Adrenal gland (tissue), 12 donors: ENCODE data around the gene NAGPA. TPM values are rescaled to one million over a fixed set of nuclear protein-coding genes. Genes with fewer than 3 reads are reported as not detected.

ENCODE experiments used
- DNase-seq, 7 donors: peaks; one replicate each; pipeline ENCODE4 v3.0.0-alpha.2; 2019 to 2020
- H3K27ac ChIP-seq, 5 donors: fragments of 200-600 bp; sonication (generic) in 4 of 5; 1 replicate in 3 of 5; 2 replicates in 2 of 5; pipeline versions ENCODE4 v1.5.1 to v1.8.0; 2016 to 2020; ENCODE audit warnings: mild to moderate bottlenecking in 1 of 5
- H3K27me3 ChIP-seq: fragments of 200-600 bp; 2 replicates; pipeline ENCODE4 v1.8.0; 2021
- H3K36me3 ChIP-seq, 2 donors: fragments of 200-600 bp; replicated peaks in 1 of 2; 1 replicate in 1 of 2; 2 replicates in 1 of 2; pipeline versions ENCODE4 v1.5.1 to v1.8.0; 2018 to 2022
- H3K4me1 ChIP-seq, 2 donors: fragments of 200-600 bp; replicated peaks in 1 of 2; 1 replicate in 1 of 2; 2 replicates in 1 of 2; pipeline versions ENCODE4 v1.5.1 to v1.8.0; 2018 to 2021
- H3K4me3 ChIP-seq, 4 donors: fragments of 200-600 bp; sonication (generic) in 3 of 4; one replicate each; pipeline ENCODE4 v1.5.1; 2016 to 2018
- H3K9me3 ChIP-seq, 3 donors: fragments of 200-600 bp; sonication (generic) in 1 of 3; replicated peaks in 1 of 3; 1 replicate in 2 of 3; 2 replicates in 1 of 3; pipeline versions ENCODE4 v1.5.1 to v1.8.0; 2016 to 2021
- POLR2A ChIP-seq, 2 donors: fragments of 450-650 bp; IDR thresholded peaks; one replicate each; pipeline ENCODE4 v1.6.1; 2017; ENCODE audit warnings: antibody characterized with exemption in 2 of 2, mild to moderate bottlenecking in 2 of 2, moderate library complexity in 1 of 2
- WGBS, 4 donors: extraction: QIAGEN DNeasy Blood & Tissue Kit in 2 of 4; methylation state at CpG; one replicate each; pipeline versions ENCODE4 v1.1.5 to v1.1.7; 2013 to 2017; 5-methylcytosine and 5-hydroxymethylcytosine counted together
- intact Hi-C, 2 donors: fragments of 100-400 bp; cut with DNase I; formaldehyde crosslinking; loops; one replicate each; pipeline versions ENCODE4 v1.14.1 to v1.15.0; 2022 to 2023
- polyA plus RNA-seq, 3 donors: library from polyadenylated mRNA; stranded (reverse); fragments of 200-250 nt in 2 of 3; fragments of 350-450 nt in 1 of 3; fragmentation: Illumina TruSeq in 1 of 3; extraction: RNeasy Lipid Tissue Mini Kit (QIAGEN cat#74804) in 1 of 3; gene quantifications; one replicate each; pipeline ENCODE4 v1.2.3, GENCODE V29; 2013 to 2014
- total RNA-seq, 9 donors: library from RNA; depleted of rRNA in 4 of 9; stranded (reverse); fragments of >200 nt in 4 of 9; fragments of 120-200 nt in 1 of 9; fragmentation: NEBNext Ultra II Directional in 1 of 9; extraction: Animal tissue kit (Norgen Biotek cat#: 25700) in 1 of 9; gene quantifications; one replicate each; pipeline versions ENCODE4 v1.1.0 to v1.2.4, GENCODE V29; 2013 to 2023
- TF ChIP-seq, protein P1 (sequence below), 6 experiments: fragments of 450-650 bp in 4 of 6; fragments of 200-600 bp in 2 of 6; sonication (generic) in 1 of 6; IDR thresholded peaks; 1 replicate in 5 of 6; 2 replicates in 1 of 6; pipeline versions ENCODE4 v1.5.1 to v1.8.0; 2016 to 2021; ENCODE audit warnings: antibody characterized with exemption in 6 of 6, mild to moderate bottlenecking in 2 of 6, moderate library complexity in 1 of 6
- donor health status: healthy with polysubstance abuse.
- donor health status: Bipolar disorder and iron deficiency.
- donor health status: DM: yes; HTN: yes; CAD: no.
- donor health status: DM: no; HTN: no; CAD: no.
- donor health status: DM: no; HTN: no; CAD: no.
- donor health status: DM: yes; HTN: yes; CAD: no.

NAGPA gene
- total and polyA plus RNA-seq, 12 donors, result 4.5 to 47.8 (median 19.4) TPM

DNA sequence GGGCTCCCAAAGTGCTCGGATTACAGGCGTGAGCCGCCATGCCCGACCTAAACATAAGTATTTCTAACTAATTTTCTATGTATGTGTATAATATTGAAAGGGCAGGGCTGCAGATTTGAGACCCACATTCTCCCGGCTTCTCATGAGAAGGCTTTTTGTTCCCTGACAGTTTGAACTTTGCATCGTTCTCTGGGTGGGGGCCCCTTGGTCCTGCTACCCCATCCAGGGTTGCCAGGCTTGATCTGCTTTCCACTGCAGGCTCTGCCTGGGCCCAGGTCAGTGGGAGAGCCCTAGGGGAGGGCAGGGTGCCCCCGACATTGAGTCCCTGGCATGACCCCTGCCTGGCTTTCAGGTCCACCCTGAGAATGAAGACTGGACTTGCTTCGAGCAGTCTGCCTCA is 43.3 kb downstream of the NAGPA start:
- H3K9me3 ChIP-seq, result no peaks in the 10 kb centered on the region
- no peak for TF ChIP-seq POLR2A (IDR thresholded peaks at IDR 0.05)
- TF ChIP-seq, protein P1, sequence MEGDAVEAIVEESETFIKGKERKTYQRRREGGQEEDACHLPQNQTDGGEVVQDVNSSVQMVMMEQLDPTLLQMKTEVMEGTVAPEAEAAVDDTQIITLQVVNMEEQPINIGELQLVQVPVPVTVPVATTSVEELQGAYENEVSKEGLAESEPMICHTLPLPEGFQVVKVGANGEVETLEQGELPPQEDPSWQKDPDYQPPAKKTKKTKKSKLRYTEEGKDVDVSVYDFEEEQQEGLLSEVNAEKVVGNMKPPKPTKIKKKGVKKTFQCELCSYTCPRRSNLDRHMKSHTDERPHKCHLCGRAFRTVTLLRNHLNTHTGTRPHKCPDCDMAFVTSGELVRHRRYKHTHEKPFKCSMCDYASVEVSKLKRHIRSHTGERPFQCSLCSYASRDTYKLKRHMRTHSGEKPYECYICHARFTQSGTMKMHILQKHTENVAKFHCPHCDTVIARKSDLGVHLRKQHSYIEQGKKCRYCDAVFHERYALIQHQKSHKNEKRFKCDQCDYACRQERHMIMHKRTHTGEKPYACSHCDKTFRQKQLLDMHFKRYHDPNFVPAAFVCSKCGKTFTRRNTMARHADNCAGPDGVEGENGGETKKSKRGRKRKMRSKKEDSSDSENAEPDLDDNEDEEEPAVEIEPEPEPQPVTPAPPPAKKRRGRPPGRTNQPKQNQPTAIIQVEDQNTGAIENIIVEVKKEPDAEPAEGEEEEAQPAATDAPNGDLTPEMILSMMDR (IDR thresholded peaks at IDR 0.05), result no peak
- H3K27me3 ChIP-seq, result peaks cover 17% of the 10 kb centered on the region
- intact Hi-C loops, result no loop called here
- no peak overlapping the region for H3K4me3 ChIP-seq
- WGBS, 4 donors, result 78 to 87% (median 85%) methylated on average over 6 to 8 of the region's 8 CpGs
- H3K36me3 ChIP-seq, result no peaks in the 10 kb centered on the region
- no peak overlapping the region for H3K27ac ChIP-seq
- peaks cover 0 to 2% of the 10 kb centered on the region in 2 donors for H3K4me1 ChIP-seq
- DNase-seq, result no peak

DNA sequence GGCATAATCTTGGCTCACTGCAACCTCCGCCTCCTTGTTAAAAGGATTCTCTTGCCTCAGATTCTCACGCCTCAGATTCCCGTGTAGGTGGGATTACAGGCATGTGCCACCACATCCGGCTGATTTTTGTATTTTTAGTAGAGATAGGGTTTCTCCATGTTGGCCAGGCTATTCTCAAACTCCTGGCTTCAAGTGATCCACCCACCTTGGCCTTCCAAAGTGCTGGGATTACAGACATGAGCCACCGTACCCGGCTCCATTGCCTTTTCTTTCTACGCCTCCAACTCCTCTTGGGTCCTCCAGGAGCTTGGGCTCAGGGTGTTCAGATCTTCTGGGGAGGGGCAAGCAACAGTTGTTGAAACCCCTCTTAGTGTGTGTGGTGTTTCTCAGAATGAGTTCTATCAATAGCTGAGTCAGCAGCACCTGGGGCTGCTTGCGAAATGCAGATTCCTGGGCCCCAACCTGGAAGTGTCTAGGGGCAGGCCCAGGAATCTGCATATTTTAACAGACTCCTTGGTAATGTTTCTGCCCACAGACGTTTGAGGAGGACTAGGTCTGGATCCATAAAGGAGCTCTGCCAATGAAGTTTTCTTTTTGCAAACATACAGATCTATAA is 44.2 kb downstream of the NAGPA start:
- intact Hi-C loops, result no loop called here
- no peak for TF ChIP-seq POLR2A (IDR thresholded peaks at IDR 0.05)
- TF ChIP-seq, protein P1 (IDR thresholded peaks at IDR 0.05), result no peak
- Histone ChIP-seq H3K27me3 (peaks cover 17% of the 10 kb centered on the region), H3K36me3 (no peaks in the 10 kb centered on the region), H3K27ac (no peak overlapping the region), H3K4me1 (peaks cover 0 to 2% of the 10 kb centered on the region in 2 donors), H3K9me3 (no peaks in the 10 kb centered on the region), H3K4me3 (no peak overlapping the region)
- no peak for DNase-seq
- 83 to 90% (median 87%) methylated on average over 9 of the region's 9 CpGs for whole genome bisulfite sequencing, 4 donors

DNA sequence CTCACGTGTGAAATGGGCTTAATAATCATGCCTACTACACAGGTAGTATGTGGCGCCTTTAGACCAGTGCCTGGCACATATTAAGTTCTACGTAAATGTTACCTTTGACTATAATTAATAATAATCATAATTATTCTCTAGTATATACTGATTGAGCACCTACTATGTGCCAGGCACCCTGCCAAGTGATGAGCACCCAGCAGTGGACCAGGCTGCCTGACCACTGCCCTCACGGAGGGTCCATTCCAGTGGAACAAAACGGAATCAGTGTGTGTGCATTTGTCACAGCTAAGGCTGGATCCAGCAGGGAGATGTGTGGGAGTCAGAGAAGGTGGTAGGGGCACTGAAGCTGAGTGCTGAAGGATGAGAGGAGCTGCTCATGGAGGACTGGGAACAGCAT is 45.1 kb downstream of the NAGPA start:
- Histone ChIP-seq H3K4me3 (no peak overlapping the region), H3K27ac (no peak overlapping the region), H3K27me3 (peaks cover 17% of the 10 kb centered on the region), H3K9me3 (no peaks in the 10 kb centered on the region), H3K36me3 (no peaks in the 10 kb centered on the region), H3K4me1 (peaks cover 0 to 2% of the 10 kb centered on the region in 2 donors)
- TF ChIP-seq, protein P1 (IDR thresholded peaks at IDR 0.05), result no peak
- TF ChIP-seq POLR2A (IDR thresholded peaks at IDR 0.05), result no peak
- no peak for DNase-seq
- WGBS, 4 donors, result 88 to 93% (median 89%) methylated on average over 5 of the region's 5 CpGs
- intact Hi-C loops, result no loop called here

DNA sequence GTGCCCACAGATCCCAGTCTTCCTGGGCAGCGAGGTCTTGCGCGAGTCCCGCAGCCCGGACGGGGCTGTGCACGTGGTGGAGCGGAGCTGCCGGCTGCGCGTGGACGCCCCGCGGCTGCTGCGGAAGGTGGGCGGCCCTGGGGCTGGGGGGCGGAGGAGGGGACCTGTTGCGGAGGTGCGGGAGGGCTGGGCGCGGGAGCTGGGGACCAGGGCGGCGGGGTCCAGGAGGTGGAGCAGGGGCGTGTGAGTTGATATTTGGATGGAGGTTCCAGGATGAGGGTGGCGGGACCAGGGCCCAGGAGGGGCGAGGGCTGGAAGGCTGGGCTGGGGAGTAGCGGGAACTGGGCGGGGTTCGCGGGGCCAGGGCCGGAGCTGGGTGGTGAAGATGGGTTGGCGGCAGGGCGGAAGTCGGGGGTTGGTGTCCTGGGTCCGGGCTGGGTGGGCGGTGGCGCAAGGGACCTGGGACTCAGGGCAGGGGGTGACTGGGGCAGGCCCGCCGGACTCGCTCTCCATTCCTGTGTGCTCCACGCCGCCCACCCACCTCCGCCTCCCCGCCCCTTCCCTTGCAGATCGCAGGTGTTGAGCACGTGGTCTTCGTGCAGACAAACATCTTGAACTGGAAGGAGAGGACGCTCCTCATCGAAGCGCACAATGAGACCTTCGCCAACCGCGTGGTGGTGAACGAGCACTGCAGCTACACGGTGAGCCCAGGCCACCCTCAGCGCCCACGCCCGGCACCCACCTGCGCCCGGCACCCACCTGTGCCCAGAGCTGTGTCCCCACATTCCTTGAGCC is 46.0 kb downstream of the NAGPA start:
- intact Hi-C loops, result no loop called here
- 16 to 28% (median 17%) methylated on average over 25 to 60 of the region's 60 CpGs for WGBS, 4 donors
- Histone ChIP-seq H3K4me1 (peaks cover 0 to 2% of the 10 kb centered on the region in 2 donors), H3K4me3 (no peak overlapping the region), H3K27me3 (peaks cover 17% of the 10 kb centered on the region), H3K27ac (no peak overlapping the region), H3K36me3 (no peaks in the 10 kb centered on the region), H3K9me3 (no peaks in the 10 kb centered on the region)
- TF ChIP-seq POLR2A (IDR thresholded peaks at IDR 0.05), result no peak
- TF ChIP-seq, protein P1 (IDR thresholded peaks at IDR 0.05), result no peak
- DNase-seq, result no peak
